GM12891 (cell line): ENCODE results near the gene PEMT.

Source experiments
- POLR2A ChIP-seq: IDR thresholded peaks from 2 replicates; pipeline ENCODE4 v1.6.1; 2011; ENCODE audit warnings: low read depth, low read length, control low read depth
- POLR2AphosphoS5 ChIP-seq: IDR thresholded peaks from 2 replicates; pipeline ENCODE4 v1.6.1; 2011; ENCODE audit warnings: low read depth, low read length, control low read depth

GRCh38 chr17:17626840-17627239 lies 35.3 kb upstream of the PEMT start:
- TF ChIP-seq POLR2A (no peak), POLR2AphosphoS5 (no peak)
